Gastrocnemius medialis (tissue), 4 donors: ENCODE data around the gene CDH16.

Experiments
- CTCF ChIP-seq, 5 experiments: fragments of 450-650 bp in 3 of 5; fragments of 200-600 bp in 2 of 5; sonication (generic) in 2 of 5; IDR thresholded peaks in 4 of 5; conservative IDR thresholded peaks in 1 of 5; 1 replicate in 4 of 5; 2 replicates in 1 of 5; pipeline ENCODE4 v1.5.1; 2016 to 2019; ENCODE audit warnings: antibody characterized with exemption in 5 of 5, mild to moderate bottlenecking in 3 of 5, moderate library complexity in 3 of 5
- POLR2A ChIP-seq, 2 donors: fragments of 450-650 bp; IDR thresholded peaks; one replicate each; pipeline ENCODE4 v1.6.1; 2017; ENCODE audit warnings: antibody characterized with exemption in 2 of 2, mild to moderate bottlenecking in 2 of 2, moderate library complexity in 2 of 2

- TF ChIP-seq CTCF (IDR thresholded peaks at IDR 0.05 in 4 of 5, conservative IDR thresholded peaks at IDR 0.05 in 1 of 5) (no peak), POLR2A (IDR thresholded peaks at IDR 0.05) (no peak)
Observed at GRCh38 chr16:66886321-66886720, 32.4 kb downstream of the CDH16 start.
